HL-60 (cell line): Measurements from ENCODE around the gene ABCF3.
A peak's percentile ranks its signal among the peaks of the same experiment; 100 is the strongest.

Experiments used
- DNase-seq, 2 experiments: peaks; one replicate each; pipeline ENCODE4 v3.0.0-alpha.2; 2010 to 2020; ENCODE audit warnings: low read depth in 1 of 2, low spot score in 1 of 2
- H3K27ac ChIP-seq: fragments of 250-450 bp; sonication (Bioruptor Pico); replicated peaks from 2 replicates; pipeline ENCODE4 v1.5.1; 2020; ENCODE audit warnings: mild to moderate bottlenecking, moderate library complexity
- H3K27me3 ChIP-seq: fragments of 250-450 bp; sonication (Bioruptor Pico); 2 replicates; pipeline ENCODE4 v1.5.1; 2021; ENCODE audit warnings: mild to moderate bottlenecking, moderate library complexity; ENCODE audit not compliant: insufficient read depth, poor library complexity, severe bottlenecking
- H3K4me3 ChIP-seq: replicated peaks from 2 replicates; pipeline ENCODE4 v1.5.1; 2011; ENCODE audit warnings: mild to moderate bottlenecking, control low read depth, low read length; ENCODE audit not compliant: insufficient read depth
- CTCF ChIP-seq: IDR thresholded peaks from one replicate; pipeline ENCODE4 v1.5.1; 2011; ENCODE audit warnings: low read length, control low read depth, inconsistent platforms; ENCODE audit not compliant: insufficient read depth
- GABPA ChIP-seq: IDR thresholded peaks from 2 replicates; pipeline ENCODE4 v1.6.1; 2012; ENCODE audit warnings: low read depth
- POLR2AphosphoS5 ChIP-seq: IDR thresholded peaks from 2 replicates; pipeline ENCODE4 v1.6.1; 2012; ENCODE audit warnings: low read depth
- REST ChIP-seq: IDR thresholded peaks from 2 replicates; pipeline ENCODE4 v1.6.1; 2012; ENCODE audit warnings: low read depth; ENCODE audit not compliant: insufficient replicate concordance
- SPI1 ChIP-seq: IDR thresholded peaks from 2 replicates; pipeline ENCODE4 v1.6.1; 2012; ENCODE audit warnings: low read depth, mild to moderate bottlenecking, borderline replicate concordance
- long read RNA-seq: library from polyadenylated mRNA; unstranded; transcript quantifications from one replicate; pipeline ENCODE4 v2.0.0, GENCODE V29; 2020

Gene ABCF3
- long read RNA-seq, transcript ABCF3-203 (21 exons, 2,624 nt): major isoform, 327 of 403 reads
- long read RNA-seq, partial matches to known transcripts: 6 of 403 reads
- long read RNA-seq, other reads (novel, unspliced or antisense): 69 of 403 reads

- peak within 1 kb of the TSS; percentile 87 for H3K4me3 ChIP-seq
- H3K27me3 ChIP-seq: no peaks in the 10 kb centered on the region
- TF ChIP-seq REST: peak; percentile 31
- no peak for TF ChIP-seq SPI1
- peak; percentile 42; the same call in 1 of the 2 replicates for TF ChIP-seq POLR2AphosphoS5
- no peak for TF ChIP-seq CTCF
- TF ChIP-seq GABPA: no peak
- H3K27ac ChIP-seq: peak within 1 kb of the TSS; percentile 73
- DNase-seq: no peak
Measured at GRCh38 chr3:184186184-184186901, at the start of gene ABCF3. Gene ABCF3, plus strand, starts transcription at chr3:184186199. Its CDS starts 9 bp downstream, at chr3:184186208.

- TF ChIP-seq GABPA: no peak
- TF ChIP-seq REST: no peak
- no peak for TF ChIP-seq SPI1
- TF ChIP-seq CTCF: no peak
- TF ChIP-seq POLR2AphosphoS5: no peak
- Histone ChIP-seq H3K27me3 (no peaks in the 10 kb centered on the region), H3K4me3 (no peak overlapping the region), H3K27ac (no peak overlapping the region)
- no peak for DNase-seq
Measured at GRCh38 chr3:184140436-184140835, 45.6 kb upstream of the ABCF3 start.

GRCh38 chr3:184142199-184142598 is 43.8 kb upstream of the ABCF3 start:
- no peak overlapping the region for H3K27ac ChIP-seq
- no peak overlapping the region for H3K4me3 ChIP-seq
- H3K27me3 ChIP-seq: no peaks in the 10 kb centered on the region
- DNase-seq: no peak
- no peak for TF ChIP-seq SPI1
- TF ChIP-seq GABPA: no peak
- no peak for TF ChIP-seq REST
- TF ChIP-seq CTCF: no peak
- no peak for TF ChIP-seq POLR2AphosphoS5
